Measurements from ENCODE around the gene TBC1D23. TPM values are rescaled to one million over a fixed set of nuclear protein-coding genes. Genes with fewer than 3 reads are reported as not detected.

TBC1D23 gene
- total and polyA plus RNA-seq, 2 experiments from 2014 or later: 22.4 to 34.4 TPM

DNA sequence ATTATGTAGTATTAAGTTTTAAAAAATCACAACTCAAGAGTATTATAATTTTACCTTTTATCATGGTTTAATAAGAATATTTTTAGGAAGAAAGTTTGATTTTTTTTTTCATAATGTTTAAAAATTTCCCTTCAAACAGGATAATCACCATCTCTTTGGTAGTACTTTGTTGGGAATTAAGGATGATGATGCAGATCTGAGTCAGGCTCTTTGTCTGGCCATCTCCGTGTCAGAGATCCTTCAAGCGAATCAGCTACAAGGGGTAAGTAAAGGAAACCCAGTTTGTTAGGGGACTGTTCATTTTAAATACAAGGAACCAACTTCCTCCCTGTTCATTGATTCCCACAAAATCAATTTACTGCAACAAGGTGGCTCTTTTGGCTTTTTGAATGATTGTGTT, 37.0 kb downstream of the TBC1D23 start:
- ATAC-seq: no peak
- Mint-ChIP-seq H3K4me1 (no peaks in the 10 kb centered on the region), H3K36me3 (ENCODE audit: low read depth) (peaks cover 13% of the 10 kb centered on the region; the same call in 2 of the 3 replicates), H3K27ac (no peak overlapping the region), H3K9me3 (no peaks in the 10 kb centered on the region; the same call in 2 of the 3 replicates), H3K27me3 (ENCODE audit: insufficient read depth, low read depth, poor library complexity) (peaks cover 2% of the 10 kb centered on the region), H3K4me3 (no peak overlapping the region)
- no peak overlapping the region for H3K4me2 ChIP-seq
- H3F3A ChIP-seq (replicated peaks; ENCODE audit: low read depth): no peaks in the 10 kb centered on the region
- H3K4me3 ChIP-seq: no peak overlapping the region
- H2AFZ ChIP-seq: no peak overlapping the region
- H3K36me3 ChIP-seq (ENCODE audit: insufficient read depth): 0 out of 2 replicates have a peak, but pooled peaks cover 10% of the 10 kb centered on the region
- H3K9me2 ChIP-seq (ENCODE audit: insufficient read depth): no peaks in the 10 kb centered on the region
- no peak for DNase-seq (ENCODE audit: low spot score)
- no peaks in the 10 kb centered on the region for H3K4me1 ChIP-seq (ENCODE audit: insufficient read depth)
- no peaks in the 10 kb centered on the region for H3K79me2 ChIP-seq (replicated peaks; ENCODE audit: insufficient read depth)
- H4K20me1 ChIP-seq (replicated peaks; ENCODE audit: insufficient read depth): no peaks in the 10 kb centered on the region
- TF ChIP-seq JUNB (IDR thresholded peaks at IDR 0.05; ENCODE audit: unreplicated experiment): no peak
- TF ChIP-seq, protein P1, sequence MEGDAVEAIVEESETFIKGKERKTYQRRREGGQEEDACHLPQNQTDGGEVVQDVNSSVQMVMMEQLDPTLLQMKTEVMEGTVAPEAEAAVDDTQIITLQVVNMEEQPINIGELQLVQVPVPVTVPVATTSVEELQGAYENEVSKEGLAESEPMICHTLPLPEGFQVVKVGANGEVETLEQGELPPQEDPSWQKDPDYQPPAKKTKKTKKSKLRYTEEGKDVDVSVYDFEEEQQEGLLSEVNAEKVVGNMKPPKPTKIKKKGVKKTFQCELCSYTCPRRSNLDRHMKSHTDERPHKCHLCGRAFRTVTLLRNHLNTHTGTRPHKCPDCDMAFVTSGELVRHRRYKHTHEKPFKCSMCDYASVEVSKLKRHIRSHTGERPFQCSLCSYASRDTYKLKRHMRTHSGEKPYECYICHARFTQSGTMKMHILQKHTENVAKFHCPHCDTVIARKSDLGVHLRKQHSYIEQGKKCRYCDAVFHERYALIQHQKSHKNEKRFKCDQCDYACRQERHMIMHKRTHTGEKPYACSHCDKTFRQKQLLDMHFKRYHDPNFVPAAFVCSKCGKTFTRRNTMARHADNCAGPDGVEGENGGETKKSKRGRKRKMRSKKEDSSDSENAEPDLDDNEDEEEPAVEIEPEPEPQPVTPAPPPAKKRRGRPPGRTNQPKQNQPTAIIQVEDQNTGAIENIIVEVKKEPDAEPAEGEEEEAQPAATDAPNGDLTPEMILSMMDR (conservative IDR thresholded peaks at IDR 0.05; ENCODE audit: low read depth in 2 of 2): no peak
- no peak for TF ChIP-seq STAT1 (IDR thresholded peaks at IDR 0.05; ENCODE audit: unreplicated experiment)
- TF ChIP-seq, protein P2, sequence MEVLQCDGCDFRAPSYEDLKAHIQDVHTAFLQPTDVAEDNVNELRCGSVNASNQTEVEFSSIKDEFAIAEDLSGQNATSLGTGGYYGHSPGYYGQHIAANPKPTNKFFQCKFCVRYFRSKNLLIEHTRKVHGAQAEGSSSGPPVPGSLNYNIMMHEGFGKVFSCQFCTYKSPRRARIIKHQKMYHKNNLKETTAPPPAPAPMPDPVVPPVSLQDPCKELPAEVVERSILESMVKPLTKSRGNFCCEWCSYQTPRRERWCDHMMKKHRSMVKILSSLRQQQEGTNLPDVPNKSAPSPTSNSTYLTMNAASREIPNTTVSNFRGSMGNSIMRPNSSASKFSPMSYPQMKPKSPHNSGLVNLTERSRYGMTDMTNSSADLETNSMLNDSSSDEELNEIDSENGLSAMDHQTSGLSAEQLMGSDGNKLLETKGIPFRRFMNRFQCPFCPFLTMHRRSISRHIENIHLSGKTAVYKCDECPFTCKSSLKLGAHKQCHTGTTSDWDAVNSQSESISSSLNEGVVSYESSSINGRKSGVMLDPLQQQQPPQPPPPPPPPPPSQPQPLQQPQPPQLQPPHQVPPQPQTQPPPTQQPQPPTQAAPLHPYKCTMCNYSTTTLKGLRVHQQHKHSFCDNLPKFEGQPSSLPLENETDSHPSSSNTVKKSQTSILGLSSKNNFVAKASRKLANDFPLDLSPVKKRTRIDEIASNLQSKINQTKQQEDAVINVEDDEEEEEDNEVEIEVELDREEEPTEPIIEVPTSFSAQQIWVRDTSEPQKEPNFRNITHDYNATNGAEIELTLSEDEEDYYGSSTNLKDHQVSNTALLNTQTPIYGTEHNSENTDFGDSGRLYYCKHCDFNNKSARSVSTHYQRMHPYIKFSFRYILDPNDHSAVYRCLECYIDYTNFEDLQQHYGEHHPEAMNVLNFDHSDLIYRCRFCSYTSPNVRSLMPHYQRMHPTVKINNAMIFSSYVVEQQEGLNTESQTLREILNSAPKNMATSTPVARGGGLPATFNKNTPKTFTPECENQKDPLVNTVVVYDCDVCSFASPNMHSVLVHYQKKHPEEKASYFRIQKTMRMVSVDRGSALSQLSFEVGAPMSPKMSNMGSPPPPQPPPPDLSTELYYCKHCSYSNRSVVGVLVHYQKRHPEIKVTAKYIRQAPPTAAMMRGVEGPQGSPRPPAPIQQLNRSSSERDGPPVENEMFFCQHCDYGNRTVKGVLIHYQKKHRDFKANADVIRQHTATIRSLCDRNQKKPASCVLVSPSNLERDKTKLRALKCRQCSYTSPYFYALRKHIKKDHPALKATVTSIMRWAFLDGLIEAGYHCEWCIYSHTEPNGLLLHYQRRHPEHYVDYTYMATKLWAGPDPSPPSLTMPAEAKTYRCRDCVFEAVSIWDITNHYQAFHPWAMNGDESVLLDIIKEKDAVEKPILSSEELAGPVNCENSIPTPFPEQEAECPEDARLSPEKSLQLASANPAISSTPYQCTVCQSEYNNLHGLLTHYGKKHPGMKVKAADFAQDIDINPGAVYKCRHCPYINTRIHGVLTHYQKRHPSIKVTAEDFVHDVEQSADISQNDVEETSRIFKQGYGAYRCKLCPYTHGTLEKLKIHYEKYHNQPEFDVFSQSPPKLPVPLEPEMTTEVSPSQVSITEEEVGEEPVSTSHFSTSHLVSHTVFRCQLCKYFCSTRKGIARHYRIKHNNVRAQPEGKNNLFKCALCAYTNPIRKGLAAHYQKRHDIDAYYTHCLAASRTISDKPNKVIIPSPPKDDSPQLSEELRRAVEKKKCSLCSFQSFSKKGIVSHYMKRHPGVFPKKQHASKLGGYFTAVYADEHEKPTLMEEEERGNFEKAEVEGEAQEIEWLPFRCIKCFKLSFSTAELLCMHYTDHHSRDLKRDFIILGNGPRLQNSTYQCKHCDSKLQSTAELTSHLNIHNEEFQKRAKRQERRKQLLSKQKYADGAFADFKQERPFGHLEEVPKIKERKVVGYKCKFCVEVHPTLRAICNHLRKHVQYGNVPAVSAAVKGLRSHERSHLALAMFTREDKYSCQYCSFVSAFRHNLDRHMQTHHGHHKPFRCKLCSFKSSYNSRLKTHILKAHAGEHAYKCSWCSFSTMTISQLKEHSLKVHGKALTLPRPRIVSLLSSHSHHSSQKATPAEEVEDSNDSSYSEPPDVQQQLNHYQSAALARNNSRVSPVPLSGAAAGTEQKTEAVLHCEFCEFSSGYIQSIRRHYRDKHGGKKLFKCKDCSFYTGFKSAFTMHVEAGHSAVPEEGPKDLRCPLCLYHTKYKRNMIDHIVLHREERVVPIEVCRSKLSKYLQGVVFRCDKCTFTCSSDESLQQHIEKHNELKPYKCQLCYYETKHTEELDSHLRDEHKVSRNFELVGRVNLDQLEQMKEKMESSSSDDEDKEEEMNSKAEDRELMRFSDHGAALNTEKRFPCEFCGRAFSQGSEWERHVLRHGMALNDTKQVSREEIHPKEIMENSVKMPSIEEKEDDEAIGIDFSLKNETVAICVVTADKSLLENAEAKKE (CRISPR knock-in tag; IDR thresholded peaks at IDR 0.05): no peak
- no peak for TF ChIP-seq POLR2AphosphoS5 (IDR thresholded peaks at IDR 0.05; ENCODE audit: low read depth)
- no peaks in the 10 kb centered on the region for H3K27me3 ChIP-seq (ENCODE audit: insufficient read depth)
- no peak overlapping the region for H3K27ac ChIP-seq (ENCODE audit: low read depth)

Data from GM23338 (cell line).